ENCODE results near the gene LRRK1.

LRRK1 gene

GRCh38 chr15:101052031-101052620 is 133.0 kb downstream of the LRRK1 start:
- no peak overlapping the region for H3K4me3 ChIP-seq
- peaks cover 31% of the 10 kb centered on the region for H3K36me3 ChIP-seq (replicated peaks)
- H3K27me3 ChIP-seq (ENCODE audit: low read depth): no peaks in the 10 kb centered on the region
- H3K4me1 ChIP-seq: no peaks in the 10 kb centered on the region
- no peak for DNase-seq (ENCODE audit: low spot score in 2 of 2)
- H3K9me3 ChIP-seq: no peaks in the 10 kb centered on the region
- in situ Hi-C loops (cut with MboI; ENCODE audit: low sequenced_read_pairs): no loop called here

DNA sequence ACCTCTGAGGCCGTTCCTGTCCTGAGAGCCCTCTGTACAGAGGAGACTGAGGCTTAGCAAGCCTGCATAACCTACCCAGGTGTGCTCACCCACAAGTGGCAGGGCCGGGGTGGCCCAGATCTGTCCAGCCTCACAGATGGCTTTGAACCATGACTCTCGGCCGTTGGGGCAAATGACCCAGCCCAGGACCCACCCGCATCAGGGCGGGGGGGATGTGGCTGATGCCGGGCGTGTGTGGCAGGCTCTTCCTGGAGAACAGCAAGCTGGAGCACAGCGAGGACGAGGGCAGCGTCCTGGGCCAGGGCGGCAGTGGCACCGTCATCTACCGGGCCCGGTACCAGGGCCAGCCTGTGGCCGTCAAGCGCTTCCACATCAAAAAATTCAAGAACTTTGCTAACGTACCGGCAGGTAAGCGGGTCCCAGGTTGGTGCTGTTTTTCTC is 133.5 kb downstream of the LRRK1 start:
- Histone ChIP-seq H3K4me1 (no peaks in the 10 kb centered on the region), H3K36me3 (replicated peaks) (peaks cover 37% of the 10 kb centered on the region), H3K27me3 (ENCODE audit: low read depth) (no peaks in the 10 kb centered on the region), H3K4me3 (no peak overlapping the region), H3K9me3 (no peaks in the 10 kb centered on the region)
- DNase-seq (ENCODE audit: low spot score in 2 of 2): no peak
- in situ Hi-C loops (cut with MboI; ENCODE audit: low sequenced_read_pairs): no loop called here

- H3K4me3 ChIP-seq: no peak overlapping the region
- peaks cover 42% of the 10 kb centered on the region for H3K36me3 ChIP-seq (replicated peaks)
- H3K4me1 ChIP-seq: no peaks in the 10 kb centered on the region
- no peak for DNase-seq (ENCODE audit: low spot score in 2 of 2)
- no peaks in the 10 kb centered on the region for H3K27me3 ChIP-seq (ENCODE audit: low read depth)
- in situ Hi-C loops (cut with MboI; ENCODE audit: low sequenced_read_pairs): no loop called here
- no peaks in the 10 kb centered on the region for H3K9me3 ChIP-seq
Observed at GRCh38 chr15:101053261-101053660, 134.1 kb downstream of the LRRK1 start.

DNA sequence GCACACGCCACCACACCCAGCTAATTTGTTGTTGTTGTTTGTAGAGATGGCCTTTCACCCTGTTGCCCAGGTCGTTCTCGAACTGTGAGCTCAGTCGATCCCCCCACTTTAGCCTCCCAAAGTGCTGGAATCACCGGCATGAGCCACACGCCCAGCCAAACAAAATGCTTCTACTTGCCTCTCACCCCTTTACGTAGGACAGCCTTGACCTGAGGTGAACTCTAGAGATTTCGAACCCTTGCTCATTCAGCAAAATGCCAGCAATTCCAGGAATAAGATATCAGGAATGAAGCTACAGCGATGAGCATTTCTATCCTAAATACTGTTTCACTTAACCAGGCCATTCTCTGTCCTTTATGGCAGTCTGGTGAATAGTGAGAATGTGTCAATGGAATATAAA is 135.0 kb downstream of the LRRK1 start:
- Histone ChIP-seq H3K4me1 (no peaks in the 10 kb centered on the region), H3K27me3 (ENCODE audit: low read depth) (no peaks in the 10 kb centered on the region), H3K4me3 (no peak overlapping the region), H3K36me3 (replicated peaks) (peaks cover 47% of the 10 kb centered on the region), H3K9me3 (no peaks in the 10 kb centered on the region)
- in situ Hi-C loops (cut with MboI; ENCODE audit: low sequenced_read_pairs): no loop called here
- DNase-seq (ENCODE audit: low spot score in 2 of 2): no peak

DNA sequence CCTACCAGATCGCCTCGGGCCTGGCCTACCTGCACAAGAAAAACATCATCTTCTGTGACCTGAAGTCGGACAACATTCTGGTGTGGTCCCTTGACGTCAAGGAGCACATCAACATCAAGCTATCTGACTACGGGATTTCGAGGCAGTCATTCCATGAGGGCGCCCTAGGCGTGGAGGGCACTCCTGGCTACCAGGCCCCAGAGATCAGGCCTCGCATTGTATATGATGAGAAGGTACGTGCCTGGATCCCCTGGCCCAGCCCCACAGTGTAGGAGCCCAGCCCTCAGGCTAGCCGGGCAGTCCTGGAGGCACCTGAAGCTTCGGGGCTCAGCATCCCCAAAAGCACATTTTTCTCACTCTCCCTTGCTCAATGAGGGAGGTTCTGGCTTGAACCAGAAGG is 135.8 kb downstream of the LRRK1 start:
- Histone ChIP-seq H3K4me1 (no peaks in the 10 kb centered on the region), H3K27me3 (ENCODE audit: low read depth) (no peaks in the 10 kb centered on the region), H3K4me3 (no peak overlapping the region), H3K36me3 (replicated peaks) (peaks cover 52% of the 10 kb centered on the region), H3K9me3 (no peaks in the 10 kb centered on the region)
- no peak for DNase-seq (ENCODE audit: low spot score in 2 of 2)
- in situ Hi-C loops (cut with MboI; ENCODE audit: low sequenced_read_pairs): no loop called here

DNA sequence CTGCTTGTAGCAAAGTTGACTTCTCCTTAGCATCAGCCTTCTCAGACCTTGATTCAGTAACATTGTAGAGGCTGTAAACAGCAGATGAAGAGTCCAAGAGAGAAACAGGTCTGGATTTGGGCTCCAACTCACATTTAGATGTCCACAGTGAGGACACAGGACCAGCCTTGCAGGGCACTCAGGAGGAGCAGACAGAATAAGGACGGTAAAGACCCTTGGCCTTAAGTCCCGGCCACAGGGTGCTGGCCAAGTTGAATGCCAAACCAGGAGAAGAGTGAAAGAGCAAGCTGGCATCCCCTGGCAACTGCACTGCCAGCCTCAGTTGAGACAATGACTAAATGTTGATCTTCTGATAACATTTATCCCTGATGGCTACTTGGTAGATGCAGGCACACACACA is 136.3 kb downstream of the LRRK1 start:
- no peak for DNase-seq (ENCODE audit: low spot score in 2 of 2)
- Histone ChIP-seq H3K9me3 (no peaks in the 10 kb centered on the region), H3K27me3 (ENCODE audit: low read depth) (no peaks in the 10 kb centered on the region), H3K4me1 (no peaks in the 10 kb centered on the region), H3K4me3 (no peak overlapping the region), H3K36me3 (replicated peaks) (peaks cover 52% of the 10 kb centered on the region)
- in situ Hi-C loops (cut with MboI; ENCODE audit: low sequenced_read_pairs): no loop called here

GRCh38 chr15:101056366-101057334 is 137.5 kb downstream of the LRRK1 start:
- H3K4me1 ChIP-seq: no peaks in the 10 kb centered on the region
- in situ Hi-C loops (cut with MboI; ENCODE audit: low sequenced_read_pairs): no loop called here
- H3K27me3 ChIP-seq (ENCODE audit: low read depth): no peaks in the 10 kb centered on the region
- peaks cover 52% of the 10 kb centered on the region for H3K36me3 ChIP-seq (replicated peaks)
- no peak overlapping the region for H3K4me3 ChIP-seq
- no peaks in the 10 kb centered on the region for H3K9me3 ChIP-seq
- no peak for DNase-seq (ENCODE audit: low spot score in 2 of 2)

- DNase-seq (ENCODE audit: low spot score in 2 of 2): no peak
- Histone ChIP-seq H3K9me3 (no peaks in the 10 kb centered on the region), H3K36me3 (replicated peaks) (peaks cover 52% of the 10 kb centered on the region), H3K27me3 (ENCODE audit: low read depth) (no peaks in the 10 kb centered on the region), H3K4me3 (no peak overlapping the region), H3K4me1 (no peaks in the 10 kb centered on the region)
- in situ Hi-C loops (cut with MboI; ENCODE audit: low sequenced_read_pairs): no loop called here
Observed at GRCh38 chr15:101057841-101058407, 138.8 kb downstream of the LRRK1 start.

- Histone ChIP-seq H3K4me3 (no peak overlapping the region), H3K36me3 (replicated peaks) (peaks cover 50% of the 10 kb centered on the region), H3K9me3 (no peaks in the 10 kb centered on the region), H3K4me1 (no peaks in the 10 kb centered on the region), H3K27me3 (ENCODE audit: low read depth) (no peaks in the 10 kb centered on the region)
- DNase-seq (ENCODE audit: low spot score in 2 of 2): no peak
- in situ Hi-C loops (cut with MboI; ENCODE audit: low sequenced_read_pairs): no loop called here
Observed at GRCh38 chr15:101058735-101059134, 139.6 kb downstream of the LRRK1 start.

- no peaks in the 10 kb centered on the region for H3K4me1 ChIP-seq
Observed at GRCh38 chr15:101059381-101060341, 140.5 kb downstream of the LRRK1 start.

GRCh38 chr15:101060576-101061551 is 141.7 kb downstream of the LRRK1 start:
- H3K4me3 ChIP-seq: no peak overlapping the region
- DNase-seq (ENCODE audit: low spot score in 2 of 2): no peak
- in situ Hi-C loops (cut with MboI; ENCODE audit: low sequenced_read_pairs): no loop called here
- H3K36me3 ChIP-seq (replicated peaks): peaks cover 29% of the 10 kb centered on the region
- no peaks in the 10 kb centered on the region for H3K4me1 ChIP-seq
- no peaks in the 10 kb centered on the region for H3K27me3 ChIP-seq (ENCODE audit: low read depth)
- H3K9me3 ChIP-seq: no peaks in the 10 kb centered on the region

More at GRCh38 chr15:101059381-101060341, 140.5 kb downstream of the LRRK1 start:
- H3K36me3 ChIP-seq (replicated peaks): peaks cover 41% of the 10 kb centered on the region
- no peak overlapping the region for H3K4me3 ChIP-seq
- no peaks in the 10 kb centered on the region for H3K9me3 ChIP-seq
- in situ Hi-C loops (cut with MboI; ENCODE audit: low sequenced_read_pairs): no loop called here
- no peaks in the 10 kb centered on the region for H3K27me3 ChIP-seq (ENCODE audit: low read depth)
- DNase-seq (ENCODE audit: low spot score in 2 of 2): no peak

DNA sequence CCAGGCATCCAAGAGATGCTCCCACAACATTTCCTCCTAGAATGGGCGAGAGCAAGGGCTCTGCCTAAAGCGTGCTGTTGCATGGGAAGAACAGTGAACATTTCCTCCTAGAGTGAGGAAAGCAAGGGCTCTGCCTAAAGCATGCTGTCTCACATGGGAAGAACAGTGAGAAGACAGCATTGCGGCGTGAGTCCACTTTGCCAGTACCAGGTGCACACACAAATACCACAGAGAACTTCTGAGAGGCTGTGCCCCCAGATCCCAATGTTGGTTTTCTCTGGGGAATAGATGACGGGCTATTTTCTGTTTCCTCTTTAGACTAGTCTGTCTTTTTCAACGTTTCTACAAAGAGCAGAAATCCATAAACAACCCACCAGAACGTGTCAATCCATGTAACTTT is 142.9 kb downstream of the LRRK1 start:
- H3K9me3 ChIP-seq: no peaks in the 10 kb centered on the region
- in situ Hi-C loops (cut with MboI; ENCODE audit: low sequenced_read_pairs): no loop called here
- DNase-seq (ENCODE audit: low spot score in 2 of 2): no peak
- no peaks in the 10 kb centered on the region for H3K4me1 ChIP-seq
- no peaks in the 10 kb centered on the region for H3K27me3 ChIP-seq (ENCODE audit: low read depth)
- peaks cover 21% of the 10 kb centered on the region for H3K36me3 ChIP-seq (replicated peaks)
- no peak overlapping the region for H3K4me3 ChIP-seq

All from HAP-1 (cell line).